ENCODE results near the gene TLR4.

The TLR4 gene

GRCh38 chr9:117704024-117704575, at the start of gene TLR4:
TLR4 (plus strand) TSS chr9:117704403; CDS start chr9:117704473, 70 bp downstream.
- no peak for DNase-seq

GRCh38 chr9:117656002-117656401, 48.2 kb upstream of the TLR4 start:
- no peak for DNase-seq

- DNase-seq: no peak
Observed at GRCh38 chr9:117662651-117663050, 41.6 kb upstream of the TLR4 start.

- DNase-seq: no peak
Observed at GRCh38 chr9:117664419-117664818, 39.8 kb upstream of the TLR4 start.

- DNase-seq: no peak
Observed at GRCh38 chr9:117665601-117666385, 38.4 kb upstream of the TLR4 start.

GRCh38 chr9:117671468-117671867, 32.7 kb upstream of the TLR4 start:
- DNase-seq: no peak

GRCh38 chr9:117672369-117672768, 31.8 kb upstream of the TLR4 start:
- DNase-seq: no peak

- DNase-seq: no peak
Observed at GRCh38 chr9:117677572-117677971, 26.6 kb upstream of the TLR4 start.

GRCh38 chr9:117678871-117679270, 25.3 kb upstream of the TLR4 start:
- no peak for DNase-seq

GRCh38 chr9:117679416-117679815, 24.8 kb upstream of the TLR4 start:
- DNase-seq: no peak

GRCh38 chr9:117681888-117682287, 22.3 kb upstream of the TLR4 start:
- no peak for DNase-seq

- no peak for DNase-seq
Observed at GRCh38 chr9:117682955-117683710, 21.1 kb upstream of the TLR4 start.

GRCh38 chr9:117687532-117687931, 16.7 kb upstream of the TLR4 start:
- no peak for DNase-seq

GRCh38 chr9:117691367-117691766, 12.8 kb upstream of the TLR4 start:
- no peak for DNase-seq

- no peak for DNase-seq
Observed at GRCh38 chr9:117696154-117696553, 8.0 kb upstream of the TLR4 start.

GRCh38 chr9:117697046-117697445, 7.2 kb upstream of the TLR4 start:
- no peak for DNase-seq

GRCh38 chr9:117703537-117703936, 666 bp upstream of the TLR4 start:
- DNase-seq: no peak

GRCh38 chr9:117704597-117704996, 394 bp downstream of the TLR4 start:
- no peak for DNase-seq

- DNase-seq: no peak
Observed at GRCh38 chr9:117705386-117705785, 1.2 kb downstream of the TLR4 start.

GRCh38 chr9:117706421-117707116, 2.4 kb downstream of the TLR4 start:
- no peak for DNase-seq

- no peak for DNase-seq
Observed at GRCh38 chr9:117707561-117707960, 3.4 kb downstream of the TLR4 start.

GRCh38 chr9:117709936-117710335, 5.7 kb downstream of the TLR4 start:
- no peak for DNase-seq

- DNase-seq: no peak
Observed at GRCh38 chr9:117714282-117714681, 10.1 kb downstream of the TLR4 start.

All from activated effector memory CD4-positive, alpha-beta T cell treated with Interleukin-2 at 50 U/mL for 16 hours (primary cell).